HG02852 (cell line): ENCODE measurements around the gene GHRH.

ENCODE experiments used
- ATAC-seq: cut with Tn5 transposase; IDR thresholded peaks from one replicate; pipeline ENCODE4 v1.9.1; 2021; ENCODE audit warnings: mild to moderate bottlenecking, moderate library complexity; ENCODE audit not compliant: unreplicated experiment

The GHRH gene

GRCh38 chr20:37238935-37239451, 22.6 kb downstream of the GHRH start:
- ATAC-seq: no peak

- ATAC-seq: no peak
Measured at GRCh38 chr20:37238426-37238825, 23.2 kb downstream of the GHRH start.

DNA sequence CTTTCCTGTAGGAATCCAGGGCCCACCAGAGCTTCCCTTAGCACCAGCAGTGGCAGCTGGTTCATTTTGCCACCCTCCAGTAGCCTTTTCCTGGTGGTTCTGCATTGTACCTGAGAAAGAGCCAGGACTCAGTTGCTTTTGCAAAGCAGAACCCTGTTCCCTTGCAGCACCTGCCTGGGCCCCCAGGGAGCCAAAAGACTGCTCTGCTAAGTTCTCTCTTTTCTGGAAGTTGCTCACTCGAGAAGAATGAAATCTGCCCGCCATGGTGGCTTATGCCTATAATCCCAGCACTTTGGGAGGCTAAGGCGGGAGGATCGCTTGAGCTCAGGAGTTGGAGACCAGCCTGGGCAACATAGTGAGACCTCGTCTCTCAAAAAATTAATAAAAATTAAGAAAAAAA, 24.0 kb downstream of the GHRH start:
- no peak for ATAC-seq

DNA sequence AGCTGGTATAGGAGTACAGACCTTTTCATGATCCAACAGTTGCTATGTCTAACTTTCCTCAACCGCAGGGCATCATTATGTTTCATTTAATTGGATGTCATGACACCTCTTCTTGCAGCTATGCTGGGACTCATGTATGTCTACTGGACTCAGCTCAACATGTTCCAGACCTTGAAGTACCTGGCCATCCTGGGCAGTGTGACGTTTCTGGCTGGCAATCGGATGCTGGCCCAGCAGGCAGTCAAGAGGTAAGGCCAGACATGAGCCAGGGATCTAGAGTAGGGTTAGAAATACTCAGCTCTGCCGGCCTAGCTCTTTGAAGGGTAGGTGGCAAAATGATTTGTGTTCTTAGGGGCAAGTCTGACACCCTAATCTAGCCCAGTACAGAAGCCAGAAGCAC, 25.2 kb downstream of the GHRH start:
- ATAC-seq: no peak

- no peak for ATAC-seq
Measured at GRCh38 chr20:37235065-37235464, 26.5 kb downstream of the GHRH start.

DNA sequence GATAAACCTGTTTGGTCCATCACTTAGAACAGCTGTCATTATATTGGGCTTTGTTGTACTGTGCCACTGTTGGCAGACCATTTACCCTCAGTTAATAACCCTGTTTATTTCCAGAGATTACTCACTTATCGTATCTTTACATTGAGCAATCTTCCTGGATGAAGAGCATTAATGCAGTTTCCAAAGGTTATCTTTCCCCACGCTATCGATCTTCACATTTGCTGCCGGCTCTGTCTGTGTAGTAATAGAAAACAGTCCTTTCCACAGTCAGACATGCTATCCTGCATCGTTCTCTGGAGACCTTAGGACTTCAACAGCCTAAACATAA, 27.4 kb downstream of the GHRH start:
- ATAC-seq: no peak

DNA sequence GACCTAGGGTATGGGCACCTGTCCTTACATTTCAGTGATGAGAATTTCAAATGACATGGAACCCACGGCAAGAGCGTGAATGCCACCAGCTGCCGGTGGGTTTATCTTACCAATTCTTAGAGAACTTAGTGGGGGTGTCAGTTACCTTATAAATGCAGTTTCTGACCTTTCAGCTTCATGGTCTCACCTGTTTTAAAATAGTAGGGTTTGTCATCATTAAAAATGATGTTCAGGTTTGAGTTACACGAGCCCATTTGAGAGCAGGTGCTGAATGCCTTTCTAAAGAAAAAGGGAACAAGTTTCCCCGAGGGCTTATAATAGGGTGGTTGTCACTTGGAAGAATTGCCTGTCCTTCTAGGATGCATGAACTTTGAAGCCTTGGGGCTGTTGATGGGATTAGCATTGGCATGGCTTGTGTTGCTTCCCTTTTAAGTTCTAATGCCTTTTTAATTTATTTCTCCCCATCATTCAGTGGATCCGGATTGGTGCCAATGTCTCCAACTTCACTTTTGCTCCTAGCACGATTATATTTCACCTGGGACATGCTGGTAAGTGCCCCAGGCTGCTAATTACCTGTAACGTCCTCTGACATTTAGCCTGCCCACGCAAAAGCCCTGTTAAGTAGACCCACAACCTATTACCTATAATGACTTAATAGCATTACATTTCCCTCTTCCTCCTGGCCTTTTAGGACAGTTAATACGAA, 27.9 kb downstream of the GHRH start:
- no peak for ATAC-seq

DNA sequence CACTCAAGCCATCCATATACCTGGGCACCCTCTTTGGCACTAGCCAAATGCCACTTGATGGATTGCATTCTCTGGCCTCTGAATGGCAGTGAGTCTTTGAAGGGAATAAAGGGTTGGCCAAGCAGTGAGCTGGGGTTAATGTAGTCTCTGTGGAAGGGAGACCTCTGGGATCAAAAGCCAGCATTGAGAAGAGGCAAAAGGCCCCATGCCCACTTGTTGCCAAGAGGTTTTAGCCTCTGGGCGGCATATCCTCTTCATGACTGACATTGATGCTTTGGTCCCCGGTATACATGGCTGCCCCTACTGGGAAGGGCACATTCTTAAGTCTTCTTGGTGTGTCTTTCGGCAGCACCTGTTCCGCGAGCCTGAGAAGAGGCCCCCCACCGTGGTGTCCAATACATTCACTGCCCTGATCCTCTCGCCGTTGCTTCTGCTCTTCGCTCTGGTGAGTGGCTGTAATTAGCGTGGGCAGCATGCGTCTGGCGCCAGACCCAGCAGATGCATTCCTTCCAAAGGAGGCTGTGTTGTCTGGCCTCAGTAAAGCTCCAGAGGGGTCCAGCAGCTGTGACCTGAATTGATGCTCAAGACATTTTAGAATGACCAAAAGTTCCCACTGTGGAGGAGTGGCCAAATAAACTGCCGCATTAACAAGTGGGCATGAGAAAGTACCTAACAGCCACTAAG, 29.5 kb downstream of the GHRH start:
- ATAC-seq: no peak

GRCh38 chr20:37230200-37230599, 31.4 kb downstream of the GHRH start:
- no peak for ATAC-seq

DNA sequence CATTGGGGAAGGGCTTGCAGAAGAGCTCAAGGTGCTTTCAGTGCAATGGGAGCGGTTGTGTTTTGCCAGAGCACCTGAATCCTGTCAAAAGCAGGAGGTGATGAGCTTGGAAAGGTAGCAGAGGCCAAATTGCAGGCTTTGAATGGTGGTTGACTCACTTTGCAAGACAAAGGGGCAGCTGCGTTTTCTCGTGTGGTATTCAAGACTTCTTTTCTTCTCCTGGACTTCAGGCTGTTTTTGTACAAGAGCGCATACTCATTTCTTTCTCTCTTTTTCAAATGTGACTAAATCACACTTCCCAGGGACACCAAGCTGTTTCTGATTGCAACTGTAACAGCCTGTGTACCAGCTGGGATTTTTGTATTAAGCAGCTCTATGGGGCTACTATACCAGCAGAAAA, 32.3 kb downstream of the GHRH start:
- ATAC-seq: no peak

GRCh38 chr20:37228656-37229055, 33.0 kb downstream of the GHRH start:
- ATAC-seq: no peak

- no peak for ATAC-seq
Measured at GRCh38 chr20:37228082-37228481, 33.5 kb downstream of the GHRH start.

DNA sequence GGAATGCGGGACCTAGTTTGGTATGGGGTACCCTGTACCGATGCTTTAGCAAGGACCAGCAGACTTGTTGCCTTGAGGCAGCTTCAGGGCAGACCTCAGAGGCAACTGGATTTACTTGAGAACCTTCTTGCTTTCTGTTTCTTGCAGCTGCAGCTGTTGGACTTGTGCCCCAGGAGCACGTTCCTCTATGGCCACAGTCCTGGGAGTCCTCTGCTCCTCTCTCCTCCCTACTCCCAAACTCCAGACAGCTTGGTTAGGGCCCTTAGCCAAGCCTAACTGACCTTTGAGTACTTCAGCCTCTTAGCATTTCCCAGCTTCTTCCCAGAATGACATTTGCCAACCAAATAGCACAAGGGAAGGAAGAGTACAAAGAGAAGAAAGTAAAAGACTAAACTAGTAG, 34.7 kb downstream of the GHRH start:
- no peak for ATAC-seq

- ATAC-seq: no peak
Measured at GRCh38 chr20:37225146-37225545, 36.5 kb downstream of the GHRH start.

GRCh38 chr20:37223053-37223452, 38.6 kb downstream of the GHRH start:
- ATAC-seq: no peak

DNA sequence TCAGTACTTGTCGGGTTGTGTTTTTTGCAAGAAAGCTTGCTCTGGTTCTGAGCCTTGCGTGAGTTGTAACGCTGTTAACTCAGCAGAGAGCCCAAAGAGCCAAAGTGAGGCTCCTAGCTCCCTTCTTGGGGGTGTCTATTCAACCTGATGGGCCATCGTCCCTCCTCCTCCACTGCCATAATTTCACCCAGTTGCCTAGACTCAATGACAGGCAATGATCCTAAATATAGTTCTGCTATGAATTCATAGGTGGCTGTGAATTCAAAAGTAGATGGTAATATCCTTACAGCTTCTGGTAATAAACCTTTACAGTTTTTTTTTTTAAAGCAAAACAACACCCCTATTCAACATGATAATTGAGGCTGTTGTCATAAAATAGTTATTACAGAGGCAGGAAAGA, 39.5 kb downstream of the GHRH start:
- ATAC-seq: no peak

GRCh38 chr20:37220731-37221130, 40.9 kb downstream of the GHRH start:
- no peak for ATAC-seq

DNA sequence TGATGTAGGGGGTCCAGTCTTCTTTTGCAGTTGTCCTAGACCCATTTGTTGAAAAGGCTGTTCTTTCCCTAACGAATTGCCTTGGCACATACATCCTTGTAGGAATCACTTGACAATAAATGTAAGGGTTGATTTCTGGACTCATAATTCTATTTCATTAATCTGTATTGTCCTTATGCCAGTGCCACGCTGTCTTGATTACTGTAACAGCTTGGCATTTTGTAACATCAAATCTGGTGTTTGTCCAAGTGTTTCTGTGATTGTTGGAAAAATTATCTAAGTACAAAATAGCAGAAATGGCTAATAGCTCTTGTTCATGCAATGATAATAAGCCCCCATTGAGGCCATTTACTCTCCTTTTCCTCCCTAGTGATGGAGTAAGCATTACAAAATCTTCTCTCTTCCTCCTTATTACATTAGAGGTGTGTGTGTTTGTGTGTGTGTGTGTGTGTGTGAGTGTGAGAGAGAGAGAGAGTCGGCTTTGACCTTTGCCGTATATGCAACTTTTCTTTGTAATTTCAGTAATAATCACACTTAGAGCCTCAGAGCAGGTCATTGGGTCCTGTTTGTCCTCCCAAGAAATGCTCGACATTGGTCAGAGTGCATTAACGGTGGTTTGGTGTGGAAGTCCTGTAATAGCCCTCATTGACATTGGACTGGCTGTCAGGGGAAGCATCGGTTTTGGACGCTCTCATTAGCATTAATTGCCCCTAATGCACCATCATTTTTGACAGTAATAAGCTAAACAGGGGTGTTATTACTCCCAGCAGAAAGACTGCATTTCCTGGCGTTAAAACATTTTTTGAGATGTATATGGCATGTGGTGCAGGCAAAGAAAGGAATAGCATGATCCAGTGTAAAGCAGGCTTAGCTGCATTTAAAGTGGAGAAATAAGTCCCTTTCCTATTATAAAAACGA, 41.6 kb downstream of the GHRH start:
- no peak for ATAC-seq

- no peak for ATAC-seq
Measured at GRCh38 chr20:37218976-37219375, 42.6 kb downstream of the GHRH start.

DNA sequence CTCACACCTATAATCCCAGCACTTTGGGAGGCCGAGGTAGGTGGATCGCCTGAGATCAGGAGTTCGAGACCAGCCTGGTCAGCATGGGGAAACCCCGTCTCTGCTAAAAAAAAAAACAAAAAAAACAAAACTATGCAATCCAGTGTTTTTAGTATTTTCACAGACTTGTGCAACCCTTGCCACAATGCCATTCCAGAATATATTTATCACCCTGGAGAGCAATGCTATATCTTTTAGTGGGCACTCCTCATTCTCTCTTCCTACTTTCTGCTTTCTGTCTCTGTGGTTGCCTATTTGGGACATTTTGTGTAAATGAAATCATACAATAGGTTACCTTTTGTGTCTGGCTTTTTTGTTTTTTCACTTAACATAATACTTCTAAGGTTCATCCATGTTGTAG, 43.2 kb downstream of the GHRH start:
- ATAC-seq: no peak

DNA sequence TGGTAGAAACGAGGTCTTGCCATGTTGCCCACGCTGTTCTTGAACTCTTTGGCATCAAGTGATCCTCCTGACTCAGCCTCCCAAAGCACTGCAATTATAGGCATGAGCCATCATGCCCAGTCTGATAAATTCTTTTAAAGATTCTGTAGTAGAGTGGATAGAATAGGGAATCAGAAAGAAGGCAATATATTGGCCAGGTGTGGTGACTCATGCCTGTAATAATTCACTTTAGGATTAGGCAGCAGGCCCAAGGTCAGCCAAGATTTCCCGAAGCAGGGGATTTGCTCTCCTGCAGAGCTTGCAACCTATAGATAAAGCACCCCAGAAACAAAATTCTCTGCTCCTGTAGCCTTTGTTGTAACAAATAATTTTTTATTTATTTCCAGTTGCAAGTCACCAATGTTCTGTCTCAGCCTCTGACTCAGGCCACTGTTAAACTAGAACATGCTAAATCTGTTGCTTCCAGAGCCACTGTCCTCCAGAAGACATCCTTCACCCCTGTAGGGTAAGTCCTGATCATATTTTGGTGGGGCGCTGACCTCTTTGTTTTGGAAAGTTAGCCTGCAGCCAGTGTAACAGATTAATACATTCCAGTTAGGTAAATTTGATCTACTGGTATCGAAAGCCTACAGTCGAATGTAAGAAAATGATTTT, 51.8 kb downstream of the GHRH start:
- ATAC-seq: no peak
